Right renal pelvis (tissue), 4 donors: Measurements from ENCODE around the gene SP6. TPM values are rescaled to one million over a fixed set of nuclear protein-coding genes. Genes with fewer than 3 reads are reported as not detected.

Experiments used
- DNase-seq, 4 donors: peaks; one replicate each; pipeline ENCODE4 v3.0.0-alpha.2; 2013; ENCODE audit warnings: low read depth in 4 of 4, low spot score in 3 of 4, missing footprints in 1 of 4
- polyA plus RNA-seq, 4 donors: library from polyadenylated mRNA; unstranded; fragments of 120-200 nt; gene quantifications; one replicate each; pipeline ENCODE4 v1.2.1, GENCODE V29; 2013; ENCODE audit not compliant: insufficient read length in 4 of 4

The SP6 gene
- polyA plus RNA-seq, 4 donors = 2.3 to 3.3 (median 2.9) TPM

GRCh38 chr17:47857551-47858455, 6.8 kb upstream of the SP6 start:
- no peak for DNase-seq

GRCh38 chr17:47856830-47857229, 5.9 kb upstream of the SP6 start:
- no peak for DNase-seq

- DNase-seq = no peak
Measured at GRCh38 chr17:47855737-47856136, 4.8 kb upstream of the SP6 start.

- no peak for DNase-seq
Measured at GRCh38 chr17:47853616-47854015, 2.7 kb upstream of the SP6 start.

GRCh38 chr17:47852113-47852949, 1.4 kb upstream of the SP6 start:
- DNase-seq = no peak

- DNase-seq = no peak
Measured at GRCh38 chr17:47851764-47852112, 775 bp upstream of the SP6 start.

GRCh38 chr17:47850373-47850691, 631 bp downstream of the SP6 start:
- no peak for DNase-seq

GRCh38 chr17:47848198-47848513, 2.8 kb downstream of the SP6 start:
- no peak for DNase-seq

- DNase-seq = no peak
Measured at GRCh38 chr17:47847341-47848197, 3.4 kb downstream of the SP6 start.

- DNase-seq = no peak
Measured at GRCh38 chr17:47846716-47847340, 4.1 kb downstream of the SP6 start.

GRCh38 chr17:47845716-47846075, 5.3 kb downstream of the SP6 start:
- DNase-seq = no peak

- DNase-seq = no peak
Measured at GRCh38 chr17:47844814-47845715, 5.9 kb downstream of the SP6 start.

- no peak for DNase-seq
Measured at GRCh38 chr17:47844227-47844626, 6.7 kb downstream of the SP6 start.

GRCh38 chr17:47843391-47843730, 7.6 kb downstream of the SP6 start:
- no peak for DNase-seq

GRCh38 chr17:47841488-47842291, 9.3 kb downstream of the SP6 start:
- DNase-seq = no peak

GRCh38 chr17:47840742-47841487, 10.0 kb downstream of the SP6 start, which contains the start of gene SCRN2:
TSS of gene SCRN2 (minus strand) at chr17:47841273. CDS start at chr17:47840843, 430 bp downstream.
- peak; percentile 70 to 83 (median 80) for DNase-seq

- DNase-seq = no peak
Measured at GRCh38 chr17:47840001-47840741, 10.8 kb downstream of the SP6 start.
